Mesothelial cell of epicardium (in vitro differentiated cells): ENCODE data around the gene LAMC3. TPM values are rescaled to one million over a fixed set of nuclear protein-coding genes. Genes with fewer than 3 reads are reported as not detected.

Experiments
- DNase-seq, 2 experiments: peaks; one replicate each; pipeline ENCODE4 v3.0.0; 2021; ENCODE audit warnings: low spot score in 2 of 2; ENCODE audit not compliant: unreplicated experiment in 2 of 2
- H3K27ac Mint-ChIP-seq: 2 replicates; pipeline ENCODE4 v1.8.0; 2021; ENCODE audit warnings: mixed read lengths
- H3K27me3 Mint-ChIP-seq: 2 replicates; pipeline ENCODE4 v1.8.0; 2021; ENCODE audit warnings: low read depth, mixed read lengths
- H3K36me3 Mint-ChIP-seq: 2 replicates; pipeline ENCODE4 v1.8.0; 2021; ENCODE audit warnings: mixed read lengths
- H3K4me1 Mint-ChIP-seq: 2 replicates; pipeline ENCODE4 v1.8.0; 2021; ENCODE audit warnings: mixed read lengths
- H3K4me3 Mint-ChIP-seq: 2 replicates; pipeline ENCODE4 v1.8.0; 2021; ENCODE audit warnings: mild to moderate bottlenecking, moderate library complexity, mixed read lengths
- H3K9me3 Mint-ChIP-seq: 2 replicates; pipeline ENCODE4 v1.8.0; 2021; ENCODE audit warnings: mixed read lengths
- CTCF ChIP-seq: fragments of 200-600 bp; sonication (generic); IDR thresholded peaks from one replicate; pipeline ENCODE4 v1.5.0; 2021; ENCODE audit warnings: antibody characterized with exemption; ENCODE audit not compliant: unreplicated experiment
- total RNA-seq: library from RNA; stranded (reverse); gene quantifications from 3 replicates; pipeline ENCODE4 v1.2.1, GENCODE V29; 2021

The LAMC3 gene
- total RNA-seq, 1 donor from 2014 or later, result 18.3 TPM

- Mint-ChIP-seq H3K27me3 (no peaks in the 10 kb centered on the region), H3K4me1 (no peaks in the 10 kb centered on the region), H3K36me3 (no peaks in the 10 kb centered on the region), H3K27ac (no peak overlapping the region), H3K4me3 (no peak overlapping the region), H3K9me3 (no peaks in the 10 kb centered on the region)
- TF ChIP-seq CTCF, result no peak
- DNase-seq, result no peak
Measured at GRCh38 chr9:131081868-131082267, 72.9 kb downstream of the LAMC3 start.

DNA sequence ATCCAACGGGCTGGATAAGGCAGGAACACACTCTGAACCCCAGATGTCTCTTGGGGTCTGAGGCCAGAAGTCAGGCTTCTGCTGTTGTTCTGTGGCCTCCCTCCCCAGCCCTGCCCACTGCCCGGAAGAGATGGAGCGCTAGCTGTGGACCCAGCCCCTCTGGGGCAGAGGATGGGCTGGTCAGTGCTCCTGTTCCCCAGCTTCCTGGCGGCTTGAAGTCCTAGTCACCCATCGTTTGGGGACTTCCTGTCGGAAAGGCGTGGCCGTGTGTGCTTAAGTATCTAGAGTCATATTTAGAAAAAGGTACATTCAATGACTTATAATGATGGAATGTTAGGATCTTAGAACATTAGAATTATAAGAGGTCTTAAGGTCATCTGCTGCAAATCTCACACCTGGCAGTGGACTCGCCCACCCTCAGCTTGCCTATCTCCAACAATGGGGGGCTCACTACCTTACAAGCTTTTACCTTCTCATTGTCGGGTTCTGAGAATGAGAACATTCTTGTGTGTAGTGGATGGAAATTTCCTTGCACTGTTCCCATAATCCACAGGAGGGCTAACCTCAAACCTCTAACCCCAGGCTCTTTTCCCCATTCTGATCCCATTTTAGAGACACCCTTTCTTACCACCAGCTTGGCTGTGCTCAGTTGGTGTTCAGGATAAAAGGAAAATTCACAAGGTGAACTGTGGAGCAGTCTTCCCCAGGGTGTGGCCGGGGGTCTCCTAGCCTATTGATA lies 74.0 kb downstream of the LAMC3 start:
- H3K9me3 Mint-ChIP-seq, result no peaks in the 10 kb centered on the region
- H3K4me3 Mint-ChIP-seq, result no peak overlapping the region
- DNase-seq, result no peak
- H3K4me1 Mint-ChIP-seq, result no peaks in the 10 kb centered on the region
- no peaks in the 10 kb centered on the region for H3K27me3 Mint-ChIP-seq
- no peak overlapping the region for H3K27ac Mint-ChIP-seq
- H3K36me3 Mint-ChIP-seq, result no peaks in the 10 kb centered on the region
- TF ChIP-seq CTCF, result no peak

GRCh38 chr9:131084661-131085369 lies 75.8 kb downstream of the LAMC3 start:
- Mint-ChIP-seq H3K27ac (no peak overlapping the region), H3K4me1 (no peaks in the 10 kb centered on the region), H3K4me3 (no peak overlapping the region), H3K9me3 (no peaks in the 10 kb centered on the region), H3K36me3 (no peaks in the 10 kb centered on the region), H3K27me3 (no peaks in the 10 kb centered on the region)
- no peak for TF ChIP-seq CTCF
- DNase-seq, result no peak

DNA sequence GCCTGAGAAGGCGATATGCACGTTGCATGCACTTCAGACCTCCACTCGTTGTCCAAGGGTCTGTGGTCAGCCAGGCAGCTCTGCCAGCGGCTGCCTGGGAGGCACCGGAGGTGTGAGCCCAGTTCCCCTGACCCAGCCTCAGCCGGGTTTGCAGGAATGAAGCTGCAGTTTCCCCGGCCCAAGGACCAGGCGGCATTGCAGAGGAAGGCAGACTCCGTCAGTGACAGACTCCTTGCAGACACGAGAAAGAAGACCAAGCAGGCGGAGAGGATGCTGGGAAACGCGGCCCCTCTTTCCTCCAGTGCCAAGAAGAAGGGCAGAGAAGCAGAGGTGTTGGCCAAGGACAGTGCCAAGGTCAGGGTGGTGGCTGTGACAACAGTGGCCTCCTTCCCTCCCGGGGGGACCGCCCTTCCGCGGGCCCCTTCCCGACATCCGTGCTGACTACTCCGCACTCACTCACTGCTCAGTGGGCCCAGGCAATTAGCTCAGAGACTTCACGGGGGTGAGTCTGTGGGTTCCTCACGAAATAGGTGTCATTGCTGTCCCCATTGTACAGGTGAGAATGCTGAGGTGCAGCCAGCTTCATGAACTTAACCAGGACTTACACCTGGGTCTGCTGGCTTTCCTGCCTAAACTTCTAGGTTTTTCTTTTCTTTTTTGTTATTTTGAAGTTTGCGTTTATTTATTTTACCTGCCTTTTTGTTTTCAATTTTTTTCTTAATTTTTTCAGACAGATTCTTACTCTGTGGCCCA lies 76.6 kb downstream of the LAMC3 start:
- no peaks in the 10 kb centered on the region for H3K36me3 Mint-ChIP-seq
- no peak overlapping the region for H3K27ac Mint-ChIP-seq
- H3K4me1 Mint-ChIP-seq, result no peaks in the 10 kb centered on the region
- no peaks in the 10 kb centered on the region for H3K27me3 Mint-ChIP-seq
- DNase-seq, result no peak
- no peak overlapping the region for H3K4me3 Mint-ChIP-seq
- no peak for TF ChIP-seq CTCF
- H3K9me3 Mint-ChIP-seq, result no peaks in the 10 kb centered on the region

DNA sequence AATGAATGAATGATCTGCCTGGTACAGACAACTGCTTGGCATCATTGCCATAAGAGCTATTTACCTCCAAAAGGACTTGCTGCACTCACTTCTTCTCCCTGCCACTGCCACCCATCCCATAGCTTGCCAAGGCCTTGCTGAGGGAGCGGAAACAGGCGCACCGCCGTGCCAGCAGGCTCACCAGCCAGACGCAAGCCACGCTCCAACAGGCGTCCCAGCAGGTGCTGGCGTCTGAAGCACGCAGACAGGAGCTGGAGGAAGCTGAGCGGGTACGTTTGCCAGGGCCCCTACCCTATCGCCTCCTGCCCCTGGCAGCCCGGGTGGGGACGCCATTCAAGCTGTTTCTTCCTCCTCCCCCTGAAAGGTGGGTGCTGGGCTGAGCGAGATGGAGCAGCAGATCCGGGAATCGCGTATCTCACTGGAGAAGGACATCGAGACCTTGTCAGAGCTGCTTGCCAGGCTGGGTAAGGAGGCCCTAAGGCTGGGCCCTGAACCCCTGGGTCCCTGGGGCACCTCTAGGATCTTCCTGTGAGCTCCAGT lies 78.5 kb downstream of the LAMC3 start:
- H3K4me3 Mint-ChIP-seq, result no peak overlapping the region
- no peaks in the 10 kb centered on the region for H3K9me3 Mint-ChIP-seq
- no peaks in the 10 kb centered on the region for H3K4me1 Mint-ChIP-seq
- no peak for DNase-seq
- H3K27ac Mint-ChIP-seq, result no peak overlapping the region
- H3K36me3 Mint-ChIP-seq, result no peaks in the 10 kb centered on the region
- no peak for TF ChIP-seq CTCF
- H3K27me3 Mint-ChIP-seq, result no peaks in the 10 kb centered on the region
